Measurements from ENCODE around the gene HIGD2A. TPM values are rescaled to one million over a fixed set of nuclear protein-coding genes. Genes with fewer than 3 reads are reported as not detected.

HIGD2A gene
- total and polyA plus RNA-seq, 4 donors: 18.4 to 127 (median 67.8) TPM

GRCh38 chr5:176350416-176350815, 38.1 kb upstream of the HIGD2A start (continued):
- TF ChIP-seq ZBTB33 (IDR thresholded peaks at IDR 0.05) (no peak), YY1 (IDR thresholded peaks at IDR 0.05) (no peak)

DNA sequence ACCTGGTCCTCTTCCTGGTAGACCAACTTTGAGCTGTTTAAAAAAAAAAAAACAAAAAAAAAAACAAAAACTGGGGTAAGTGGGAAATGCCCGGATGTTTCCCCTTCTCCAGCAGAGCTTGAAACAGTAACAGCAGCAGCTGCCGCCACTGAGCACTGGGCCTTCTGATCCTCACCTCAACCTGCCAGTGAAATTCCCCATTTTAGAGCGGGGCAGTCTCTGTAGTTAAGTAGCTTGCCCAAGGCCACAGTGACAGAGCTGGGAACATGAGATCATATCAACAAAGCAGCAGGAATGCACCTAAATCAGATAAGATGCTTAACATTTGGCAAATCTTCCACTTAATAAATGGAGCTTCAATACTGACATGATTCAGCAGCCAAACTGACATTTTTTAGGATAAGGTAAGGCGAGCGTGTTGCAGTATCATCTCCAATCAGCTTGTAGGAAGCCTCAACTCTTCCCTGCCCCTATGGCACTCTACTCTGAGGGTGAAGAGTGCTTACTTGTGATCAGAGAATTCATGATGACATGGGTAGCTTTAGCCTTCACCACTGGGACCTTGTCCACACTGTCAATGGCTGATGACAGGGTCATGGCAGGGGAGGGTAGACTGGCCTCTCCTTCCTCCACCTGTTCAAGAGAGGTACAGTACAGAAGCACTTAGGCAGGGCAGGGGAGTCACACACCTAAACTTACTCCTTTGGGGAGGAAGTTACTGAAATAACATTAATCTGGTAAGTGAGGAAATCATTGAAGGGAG, 36.3 kb upstream of the HIGD2A start:
- TF ChIP-seq JUND (IDR thresholded peaks at IDR 0.05) (no peak), FOXA2 (IDR thresholded peaks at IDR 0.05) (no peak), EGR1 (IDR thresholded peaks at IDR 0.05; ENCODE audit: low read depth in 2 of 2) (no peak), ZBTB33 (IDR thresholded peaks at IDR 0.05) (no peak), HNF4A (conservative IDR thresholded peaks at IDR 0.05) (no peak)
- TF ChIP-seq, protein P1, sequence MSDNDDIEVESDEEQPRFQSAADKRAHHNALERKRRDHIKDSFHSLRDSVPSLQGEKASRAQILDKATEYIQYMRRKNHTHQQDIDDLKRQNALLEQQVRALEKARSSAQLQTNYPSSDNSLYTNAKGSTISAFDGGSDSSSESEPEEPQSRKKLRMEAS (IDR thresholded peaks at IDR 0.05): no peak
- TF ChIP-seq, protein P2, sequence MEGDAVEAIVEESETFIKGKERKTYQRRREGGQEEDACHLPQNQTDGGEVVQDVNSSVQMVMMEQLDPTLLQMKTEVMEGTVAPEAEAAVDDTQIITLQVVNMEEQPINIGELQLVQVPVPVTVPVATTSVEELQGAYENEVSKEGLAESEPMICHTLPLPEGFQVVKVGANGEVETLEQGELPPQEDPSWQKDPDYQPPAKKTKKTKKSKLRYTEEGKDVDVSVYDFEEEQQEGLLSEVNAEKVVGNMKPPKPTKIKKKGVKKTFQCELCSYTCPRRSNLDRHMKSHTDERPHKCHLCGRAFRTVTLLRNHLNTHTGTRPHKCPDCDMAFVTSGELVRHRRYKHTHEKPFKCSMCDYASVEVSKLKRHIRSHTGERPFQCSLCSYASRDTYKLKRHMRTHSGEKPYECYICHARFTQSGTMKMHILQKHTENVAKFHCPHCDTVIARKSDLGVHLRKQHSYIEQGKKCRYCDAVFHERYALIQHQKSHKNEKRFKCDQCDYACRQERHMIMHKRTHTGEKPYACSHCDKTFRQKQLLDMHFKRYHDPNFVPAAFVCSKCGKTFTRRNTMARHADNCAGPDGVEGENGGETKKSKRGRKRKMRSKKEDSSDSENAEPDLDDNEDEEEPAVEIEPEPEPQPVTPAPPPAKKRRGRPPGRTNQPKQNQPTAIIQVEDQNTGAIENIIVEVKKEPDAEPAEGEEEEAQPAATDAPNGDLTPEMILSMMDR (IDR thresholded peaks at IDR 0.05; ENCODE audit: low read depth, low read length, missing input control): no peak
- Histone ChIP-seq H3K27me3 (ENCODE audit: control insufficient read depth in 4 of 4, insufficient read depth in 4 of 4, low read length in 3 of 4) (no peaks in the 10 kb centered on the region), H3K36me3 (ENCODE audit: control insufficient read depth in 4 of 4, insufficient read depth in 3 of 4, low read depth in 1 of 4, low read length in 3 of 4) (peaks cover 8 to 67% (median 66%) of the 10 kb centered on the region in 4 donors), H3K9me3 (ENCODE audit: control insufficient read depth in 4 of 4, low read length in 3 of 4) (no peaks in the 10 kb centered on the region), H3K4me1 (ENCODE audit: control insufficient read depth in 4 of 4, insufficient read depth in 4 of 4, low read length in 3 of 4) (peaks cover 0 to 15% (median 1%) of the 10 kb centered on the region in 4 donors), H3K4me3 (ENCODE audit: low read depth in 1 of 3, low read length in 3 of 3) (no peak overlapping the region), H3K27ac (ENCODE audit: low read depth in 1 of 2, low read length in 2 of 2) (no peak overlapping the region), H3K9ac (ENCODE audit: low read depth in 1 of 2, low read length in 2 of 2) (no peak overlapping the region)
- WGBS: 95% methylated on average over 5 of the region's 5 CpGs
- DNase-seq (ENCODE audit: low spot score): no peak

DNA sequence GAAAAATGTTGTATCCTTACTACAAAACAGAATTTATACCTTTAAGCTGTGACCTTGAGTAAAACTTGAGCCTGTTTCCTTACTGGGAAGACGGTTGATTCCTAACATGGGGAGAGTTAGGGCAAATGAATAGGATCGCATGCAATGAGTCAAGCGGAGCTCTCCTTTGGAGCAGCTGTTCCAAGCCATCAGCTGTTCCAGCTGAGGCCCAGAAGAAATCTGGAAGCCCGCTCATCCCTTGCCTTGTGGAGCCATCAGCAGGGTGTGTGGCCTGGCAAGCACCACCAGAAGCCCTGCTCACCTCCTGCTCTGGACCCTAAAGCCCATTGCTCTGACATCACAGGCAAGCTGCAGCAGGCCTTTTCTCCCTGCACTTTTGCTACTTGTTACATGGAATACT, 35.0 kb upstream of the HIGD2A start:
- H3K9me3 ChIP-seq (ENCODE audit: control insufficient read depth in 4 of 4, low read length in 3 of 4): no peaks in the 10 kb centered on the region
- H3K36me3 ChIP-seq (ENCODE audit: control insufficient read depth in 4 of 4, insufficient read depth in 3 of 4, low read depth in 1 of 4, low read length in 3 of 4): peaks cover 4 to 60% (median 55%) of the 10 kb centered on the region in 4 donors
- no peak overlapping the region for H3K4me3 ChIP-seq (ENCODE audit: low read depth in 1 of 3, low read length in 3 of 3)
- H3K27me3 ChIP-seq (ENCODE audit: control insufficient read depth in 4 of 4, insufficient read depth in 4 of 4, low read length in 3 of 4): no peaks in the 10 kb centered on the region
- H3K4me1 ChIP-seq (ENCODE audit: control insufficient read depth in 4 of 4, insufficient read depth in 4 of 4, low read length in 3 of 4): peaks cover 0 to 15% (median 1%) of the 10 kb centered on the region in 4 donors
- no peak for DNase-seq (ENCODE audit: low spot score)
- H3K9ac ChIP-seq (ENCODE audit: low read depth in 1 of 2, low read length in 2 of 2): no peak overlapping the region
- WGBS: 97% methylated on average over 4 of the region's 4 CpGs
- H3K27ac ChIP-seq (ENCODE audit: low read depth in 1 of 2, low read length in 2 of 2): no peak overlapping the region
- TF ChIP-seq GABPA (IDR thresholded peaks at IDR 0.05 in 1 of 2, conservative IDR thresholded peaks at IDR 0.05 in 1 of 2): no peak
- no peak for TF ChIP-seq FOXA2 (IDR thresholded peaks at IDR 0.05)
- TF ChIP-seq HNF4A (conservative IDR thresholded peaks at IDR 0.05): no peak
- TF ChIP-seq HNF4G (IDR thresholded peaks at IDR 0.05): no peak
- no peak for TF ChIP-seq YY1 (IDR thresholded peaks at IDR 0.05)
- no peak for TF ChIP-seq TAF1 (conservative IDR thresholded peaks at IDR 0.05)
- no peak for TF ChIP-seq RXRA (IDR thresholded peaks at IDR 0.05)
- no peak for TF ChIP-seq NR2F2 (IDR thresholded peaks at IDR 0.05)
- TF ChIP-seq, protein P2 (IDR thresholded peaks at IDR 0.05; ENCODE audit: low read depth, low read length, missing input control): no peak
- TF ChIP-seq ZBTB33 (IDR thresholded peaks at IDR 0.05): no peak
- no peak for TF ChIP-seq JUND (IDR thresholded peaks at IDR 0.05)
- no peak for TF ChIP-seq FOXA1 (IDR thresholded peaks at IDR 0.05)
- TF ChIP-seq, protein P3, sequence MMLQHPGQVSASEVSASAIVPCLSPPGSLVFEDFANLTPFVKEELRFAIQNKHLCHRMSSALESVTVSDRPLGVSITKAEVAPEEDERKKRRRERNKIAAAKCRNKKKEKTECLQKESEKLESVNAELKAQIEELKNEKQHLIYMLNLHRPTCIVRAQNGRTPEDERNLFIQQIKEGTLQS (IDR thresholded peaks at IDR 0.05): no peak

Measured in liver (tissue), 9 donors.